ENCODE measurements around the gene MSMB. TPM values are rescaled to one million over a fixed set of nuclear protein-coding genes. Genes with fewer than 3 reads are reported as not detected.

Gene MSMB
- polyA plus RNA-seq, 1 of the 3 experiments (the other 2 are of a cell fraction), result not detected

DNA sequence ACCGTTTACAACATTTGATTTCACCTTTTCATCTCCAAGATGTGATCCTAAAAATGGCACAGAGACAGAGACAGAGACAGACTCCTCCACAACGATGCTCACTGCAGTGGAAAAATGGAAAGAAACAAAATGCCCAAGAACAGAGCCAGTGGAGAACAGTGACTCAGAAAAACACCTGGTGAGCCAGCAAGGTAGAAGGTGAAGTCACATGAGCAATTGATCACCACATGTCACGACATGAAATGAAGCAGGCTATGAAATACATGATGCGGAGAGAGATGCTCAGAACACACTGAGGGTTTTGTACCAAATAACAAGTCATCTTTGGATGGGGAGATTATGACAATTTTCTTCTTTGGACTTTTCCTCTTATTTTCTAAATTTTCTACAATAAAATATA, 3.5 kb downstream of the MSMB start:
- CTCF ChIA-PET, result no interaction called here
- Histone ChIP-seq H4K20me1 (ENCODE audit: insufficient read depth) (no peaks in the 10 kb centered on the region), H3K9me2 (no peaks in the 10 kb centered on the region), H2AFZ (ENCODE audit: low read depth) (no peak overlapping the region), H3K9ac (no peak overlapping the region), H3K4me3 (ENCODE audit: low read depth in 2 of 2, low read length in 1 of 2) (no peak overlapping the region), H3K36me3 (replicated peaks in 1 of 2; ENCODE audit: control insufficient read depth in 1 of 2, insufficient read depth in 2 of 2, low read length in 1 of 2) (no peaks in the 10 kb centered on the region), H3K4me1 (ENCODE audit: control insufficient read depth in 1 of 2, insufficient read depth in 2 of 2, low read depth in 1 of 2, low read length in 1 of 2) (no peaks in the 10 kb centered on the region), H3K27ac (ENCODE audit: low read depth in 2 of 2, low read length in 1 of 2) (no peak overlapping the region), H3K27me3 (ENCODE audit: insufficient read depth) (no peaks in the 10 kb centered on the region; the same call in 1 of the 2 replicates), H3F3A (replicated peaks; ENCODE audit: insufficient read depth) (no peaks in the 10 kb centered on the region), H3K79me2 (ENCODE audit: insufficient read depth) (no peaks in the 10 kb centered on the region), H3K4me2 (no peak overlapping the region), H3K9me3 (no peaks in the 10 kb centered on the region)
- POLR2A ChIA-PET, result no interaction called here
- 28% methylated on average over 4 of the region's 4 CpGs for WGBS (ENCODE audit: low lambda C conversion rate)
- TF ChIP-seq, protein P1, sequence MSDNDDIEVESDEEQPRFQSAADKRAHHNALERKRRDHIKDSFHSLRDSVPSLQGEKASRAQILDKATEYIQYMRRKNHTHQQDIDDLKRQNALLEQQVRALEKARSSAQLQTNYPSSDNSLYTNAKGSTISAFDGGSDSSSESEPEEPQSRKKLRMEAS (IDR thresholded peaks at IDR 0.05; ENCODE audit: low read depth), result no peak
- no peak for TF ChIP-seq GATA2 (CRISPR knock-in tag; IDR thresholded peaks at IDR 0.05)
- TF ChIP-seq MXI1 (IDR thresholded peaks at IDR 0.05; ENCODE audit: low read depth, low read length), result no peak
- no peak for TF ChIP-seq NRF1 (IDR thresholded peaks at IDR 0.05; ENCODE audit: low read depth, low read length)
- no peak for TF ChIP-seq NFIC (IDR thresholded peaks at IDR 0.05; ENCODE audit: borderline replicate concordance)
- TF ChIP-seq YY1 (IDR thresholded peaks at IDR 0.05; ENCODE audit: low read depth), result no peak
- no peak for TF ChIP-seq CHD2 (IDR thresholded peaks at IDR 0.05; ENCODE audit: low read length, partially characterized antibody)
- TF ChIP-seq TCF12 (IDR thresholded peaks at IDR 0.05), result no peak
- TF ChIP-seq RAD21 (IDR thresholded peaks at IDR 0.05; ENCODE audit: low read length), result no peak
- TF ChIP-seq RXRA (IDR thresholded peaks at IDR 0.05; ENCODE audit: borderline replicate concordance, low read depth), result no peak
- TF ChIP-seq FOXJ3 (CRISPR knock-in tag; IDR thresholded peaks at IDR 0.05), result no peak
- TF ChIP-seq, protein P2, sequence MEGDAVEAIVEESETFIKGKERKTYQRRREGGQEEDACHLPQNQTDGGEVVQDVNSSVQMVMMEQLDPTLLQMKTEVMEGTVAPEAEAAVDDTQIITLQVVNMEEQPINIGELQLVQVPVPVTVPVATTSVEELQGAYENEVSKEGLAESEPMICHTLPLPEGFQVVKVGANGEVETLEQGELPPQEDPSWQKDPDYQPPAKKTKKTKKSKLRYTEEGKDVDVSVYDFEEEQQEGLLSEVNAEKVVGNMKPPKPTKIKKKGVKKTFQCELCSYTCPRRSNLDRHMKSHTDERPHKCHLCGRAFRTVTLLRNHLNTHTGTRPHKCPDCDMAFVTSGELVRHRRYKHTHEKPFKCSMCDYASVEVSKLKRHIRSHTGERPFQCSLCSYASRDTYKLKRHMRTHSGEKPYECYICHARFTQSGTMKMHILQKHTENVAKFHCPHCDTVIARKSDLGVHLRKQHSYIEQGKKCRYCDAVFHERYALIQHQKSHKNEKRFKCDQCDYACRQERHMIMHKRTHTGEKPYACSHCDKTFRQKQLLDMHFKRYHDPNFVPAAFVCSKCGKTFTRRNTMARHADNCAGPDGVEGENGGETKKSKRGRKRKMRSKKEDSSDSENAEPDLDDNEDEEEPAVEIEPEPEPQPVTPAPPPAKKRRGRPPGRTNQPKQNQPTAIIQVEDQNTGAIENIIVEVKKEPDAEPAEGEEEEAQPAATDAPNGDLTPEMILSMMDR (IDR thresholded peaks at IDR 0.05), result no peak
- TF ChIP-seq POLR2AphosphoS5 (IDR thresholded peaks at IDR 0.05; ENCODE audit: low read depth, low read length), result no peak
- no peak for TF ChIP-seq FOSL2 (IDR thresholded peaks at IDR 0.05; ENCODE audit: borderline replicate concordance, low read depth)
- TF ChIP-seq, protein P3, sequence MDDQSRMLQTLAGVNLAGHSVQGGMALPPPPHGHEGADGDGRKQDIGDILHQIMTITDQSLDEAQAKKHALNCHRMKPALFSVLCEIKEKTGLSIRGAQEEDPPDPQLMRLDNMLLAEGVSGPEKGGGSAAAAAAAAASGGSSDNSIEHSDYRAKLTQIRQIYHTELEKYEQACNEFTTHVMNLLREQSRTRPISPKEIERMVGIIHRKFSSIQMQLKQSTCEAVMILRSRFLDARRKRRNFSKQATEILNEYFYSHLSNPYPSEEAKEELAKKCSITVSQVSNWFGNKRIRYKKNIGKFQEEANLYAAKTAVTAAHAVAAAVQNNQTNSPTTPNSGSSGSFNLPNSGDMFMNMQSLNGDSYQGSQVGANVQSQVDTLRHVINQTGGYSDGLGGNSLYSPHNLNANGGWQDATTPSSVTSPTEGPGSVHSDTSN (IDR thresholded peaks at IDR 0.05), result no peak
- DNase-seq, result no peak

DNA sequence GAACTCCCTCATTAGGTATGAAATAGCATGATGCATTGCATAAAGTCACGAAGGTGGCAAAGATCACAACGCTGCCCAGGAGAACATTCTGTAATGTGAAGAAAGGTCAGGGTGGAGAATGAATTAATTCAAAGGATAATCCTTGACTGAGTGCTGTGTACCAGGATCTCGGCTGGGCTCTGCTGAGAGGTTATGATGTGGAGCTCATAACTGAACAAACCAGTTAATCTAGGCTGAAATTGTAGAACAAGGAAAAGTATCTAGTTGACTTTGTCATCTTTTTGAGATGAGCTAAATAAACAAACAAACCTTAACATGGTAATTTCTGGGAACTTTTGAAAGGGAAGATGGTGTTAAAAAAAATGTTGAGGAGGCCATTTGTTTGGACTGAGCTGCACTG, 6.1 kb downstream of the MSMB start:
- no peaks in the 10 kb centered on the region for H3K9me3 ChIP-seq
- TF ChIP-seq, protein P1 (IDR thresholded peaks at IDR 0.05; ENCODE audit: low read depth), result no peak
- TF ChIP-seq SMC3 (IDR thresholded peaks at IDR 0.05; ENCODE audit: low read depth, low read length) (no peak), RXRA (IDR thresholded peaks at IDR 0.05; ENCODE audit: borderline replicate concordance, low read depth) (no peak), RAD21 (IDR thresholded peaks at IDR 0.05; ENCODE audit: low read length) (no peak), SIN3A (IDR thresholded peaks at IDR 0.05; ENCODE audit: borderline replicate concordance, low read depth, low read length) (no peak)
- H3K27ac ChIP-seq (ENCODE audit: low read depth in 2 of 2, low read length in 1 of 2), result no peak overlapping the region
- no peaks in the 10 kb centered on the region for H3K27me3 ChIP-seq (ENCODE audit: insufficient read depth)
- H3K4me2 ChIP-seq, result no peak overlapping the region
- H3F3A ChIP-seq (replicated peaks; ENCODE audit: insufficient read depth), result no peaks in the 10 kb centered on the region
- no peaks in the 10 kb centered on the region for H3K79me2 ChIP-seq (ENCODE audit: insufficient read depth)
- H3K36me3 ChIP-seq (replicated peaks in 1 of 2; ENCODE audit: control insufficient read depth in 1 of 2, insufficient read depth in 2 of 2, low read length in 1 of 2), result no peaks in the 10 kb centered on the region
- ChIA-PET POLR2A (no interaction called here), CTCF (interaction anchor here (1.0 kb wide), 1 partner anchor 11 kb away, joined by 3 read pairs; no protein-coding TSS in a partner anchor)
- no peak for DNase-seq
- no peak overlapping the region for H3K9ac ChIP-seq
- H3K4me3 ChIP-seq (ENCODE audit: low read depth in 2 of 2, low read length in 1 of 2), result no peak overlapping the region
- no peak overlapping the region for H2AFZ ChIP-seq (ENCODE audit: low read depth)
- no peaks in the 10 kb centered on the region for H3K4me1 ChIP-seq (ENCODE audit: control insufficient read depth in 1 of 2, insufficient read depth in 2 of 2, low read depth in 1 of 2, low read length in 1 of 2)
- no peaks in the 10 kb centered on the region for H4K20me1 ChIP-seq (ENCODE audit: insufficient read depth)
- 64% methylated on average over 3 of the region's 3 CpGs for WGBS (ENCODE audit: low lambda C conversion rate)
- no peaks in the 10 kb centered on the region for H3K9me2 ChIP-seq
